HEK293 (cell line): ENCODE measurements around the gene WWOX.

Source experiments
- CTCF ChIA-PET: fragments of 350-600 bp; formaldehyde crosslinking; extraction: SDS; loops from one replicate; lab custom pipeline; 2021; ENCODE audit warnings: antibody characterized with exemption; lab: Yijun Ruan, JAX
- POLR2A ChIA-PET: fragments of 300-600 bp; formaldehyde crosslinking; extraction: SDS; loops from one replicate; lab custom pipeline; 2020; ENCODE audit warnings: antibody characterized with exemption, inconsistent platforms; lab: Yijun Ruan, JAX
- H3K27ac ChIP-seq: fragments of 200-500 bp; sonication (Bioruptor generic); 2 replicates; pipeline ENCODE4 v1.5.1; 2014; ENCODE audit warnings: low read depth, low read length, control low read depth, inconsistent platforms; ENCODE audit errors: extremely low read depth
- H3K36me3 ChIP-seq, 2 experiments: fragments of 200-500 bp in 1 of 2; sonication (Bioruptor generic) in 1 of 2; 1 replicate in 1 of 2; 2 replicates in 1 of 2; pipeline ENCODE4 v1.5.1; 2014 to 2017; ENCODE audit warnings: inconsistent platforms in 2 of 2, low read length in 2 of 2; ENCODE audit not compliant: control insufficient read depth in 2 of 2, insufficient read depth in 1 of 2
- H3K4me1 ChIP-seq: fragments of 200-500 bp; sonication (Bioruptor generic); 2 replicates; pipeline ENCODE4 v1.5.1; 2014; ENCODE audit warnings: mild to moderate bottlenecking, low read length, inconsistent platforms; ENCODE audit not compliant: control insufficient read depth, insufficient read depth
- H3K4me3 ChIP-seq: 2 replicates; pipeline ENCODE4 v1.5.1; 2011; ENCODE audit warnings: low read depth, mild to moderate bottlenecking, control low read depth, low read length, moderate library complexity
- H3K9me3 ChIP-seq: fragments of 200-500 bp; sonication (Bioruptor generic); 2 replicates; pipeline ENCODE4 v1.5.1; 2014; ENCODE audit warnings: low read depth, low read length, inconsistent platforms; ENCODE audit not compliant: control insufficient read depth, insufficient read depth
- CTCF ChIP-seq: fragments of 450-650 bp; formaldehyde crosslinking; IDR thresholded peaks from 2 replicates; pipeline ENCODE4 v1.5.1; 2016; ENCODE audit warnings: missing biosample characterization, missing genetic modification characterization
- ELK4 ChIP-seq: IDR thresholded peaks from 2 replicates; pipeline ENCODE4 v1.6.1; 2011; ENCODE audit warnings: mild to moderate bottlenecking, low read depth, low read length, borderline replicate concordance
- PBX3 ChIP-seq: sonication (generic); formaldehyde crosslinking; IDR thresholded peaks from 2 replicates; pipeline ENCODE4 v1.8.1; 2022; ENCODE audit warnings: mild to moderate bottlenecking, moderate library complexity, missing genetic modification reagents
- SETDB1 ChIP-seq: IDR thresholded peaks from one replicate; pipeline ENCODE4 v1.6.1; 2017; ENCODE audit warnings: mild to moderate bottlenecking, low read length, moderate library complexity, mixed read lengths; ENCODE audit not compliant: insufficient read length
- TCF7L2 ChIP-seq: IDR thresholded peaks from 2 replicates; pipeline ENCODE4 v1.6.1; 2011; ENCODE audit warnings: low read depth, mild to moderate bottlenecking, inconsistent platforms, low read length, moderate library complexity, borderline replicate concordance
- TSHZ1 ChIP-seq: fragments of 450-650 bp; formaldehyde crosslinking; IDR thresholded peaks from 2 replicates; pipeline ENCODE4 v1.5.1; 2016; ENCODE audit warnings: missing biosample characterization, missing genetic modification characterization, borderline replicate concordance
- ZBTB17 ChIP-seq: fragments of 450-650 bp; formaldehyde crosslinking; IDR thresholded peaks from 2 replicates; pipeline ENCODE4 v1.5.1; 2016; ENCODE audit warnings: missing biosample characterization, missing genetic modification characterization
- ZNF133 ChIP-seq: fragments of 450-650 bp; formaldehyde crosslinking; IDR thresholded peaks from 2 replicates; pipeline ENCODE4 v1.5.1; 2016; ENCODE audit warnings: missing biosample characterization, missing genetic modification characterization
- ZNF169 ChIP-seq: fragments of 450-650 bp; formaldehyde crosslinking; IDR thresholded peaks from 2 replicates; pipeline ENCODE4 v1.5.1; 2016; ENCODE audit warnings: missing biosample characterization, missing genetic modification characterization
- ZNF184 ChIP-seq: fragments of 450-650 bp; IDR thresholded peaks from 2 replicates; pipeline ENCODE4 v1.5.1; 2018; ENCODE audit warnings: missing biosample characterization, mild to moderate bottlenecking, missing genetic modification characterization
- ZNF223 ChIP-seq: fragments of 450-650 bp; formaldehyde crosslinking; IDR thresholded peaks from 2 replicates; pipeline ENCODE4 v1.5.1; 2016; ENCODE audit warnings: missing biosample characterization, missing genetic modification characterization
- ZNF248 ChIP-seq: fragments of 450-650 bp; formaldehyde crosslinking; IDR thresholded peaks from 2 replicates; pipeline ENCODE4 v1.5.1; 2017; ENCODE audit warnings: missing biosample characterization, missing genetic modification characterization
- ZNF311 ChIP-seq: fragments of 450-650 bp; formaldehyde crosslinking; IDR thresholded peaks from 2 replicates; pipeline ENCODE4 v1.5.1; 2017; ENCODE audit warnings: missing biosample characterization, missing genetic modification characterization, borderline replicate concordance
- ZNF350 ChIP-seq: fragments of 450-650 bp; formaldehyde crosslinking; IDR thresholded peaks from 2 replicates; pipeline ENCODE4 v1.5.0; 2017; ENCODE audit warnings: missing biosample characterization, mild to moderate bottlenecking, missing genetic modification characterization
- ZNF394 ChIP-seq: fragments of 450-650 bp; formaldehyde crosslinking; IDR thresholded peaks from 2 replicates; pipeline ENCODE4 v1.5.1; 2016; ENCODE audit warnings: missing biosample characterization, missing genetic modification characterization, mild to moderate bottlenecking, moderate library complexity, borderline replicate concordance
- ZNF416 ChIP-seq: fragments of 450-650 bp; formaldehyde crosslinking; IDR thresholded peaks from 2 replicates; pipeline ENCODE4 v1.5.1; 2016; ENCODE audit warnings: missing biosample characterization, missing genetic modification characterization
- ZNF621 ChIP-seq: fragments of 450-650 bp; formaldehyde crosslinking; IDR thresholded peaks from 2 replicates; pipeline ENCODE4 v1.5.1; 2017; ENCODE audit warnings: missing biosample characterization, missing genetic modification characterization
- ZNF664 ChIP-seq: fragments of 450-650 bp; formaldehyde crosslinking; IDR thresholded peaks from 2 replicates; pipeline ENCODE4 v1.5.1; 2016; ENCODE audit warnings: missing biosample characterization, missing genetic modification characterization
- ZSCAN18 ChIP-seq: fragments of 450-650 bp; formaldehyde crosslinking; IDR thresholded peaks from 2 replicates; pipeline ENCODE4 v1.5.1; 2016; ENCODE audit warnings: missing biosample characterization, missing genetic modification characterization
- ZSCAN23 ChIP-seq: fragments of 450-650 bp; formaldehyde crosslinking; IDR thresholded peaks from 2 replicates; pipeline ENCODE4 v1.5.1; 2016; ENCODE audit warnings: missing biosample characterization, missing genetic modification characterization

The WWOX gene

GRCh38 chr16:78746718-78747117 is 647.3 kb downstream of the WWOX start:
- POLR2A ChIA-PET, result no interaction called here
- no peak for TF ChIP-seq ZNF223 (tag by site-specific recombination)
- no peak for TF ChIP-seq ZNF621 (tag by site-specific recombination)
- TF ChIP-seq ZNF169, result no peak
- TF ChIP-seq ZNF311 (tag by site-specific recombination), result no peak
- no peak for TF ChIP-seq ZNF248 (tag by site-specific recombination)
- no peak for TF ChIP-seq CTCF (tag by site-specific recombination)
- no peak for TF ChIP-seq TCF7L2
- no peak for TF ChIP-seq TSHZ1 (tag by site-specific recombination)
- TF ChIP-seq ZNF416 (tag by site-specific recombination), result no peak
- no peak for TF ChIP-seq ZSCAN18 (tag by site-specific recombination)
- no peak for TF ChIP-seq ZNF133 (tag by site-specific recombination)
- no peak for TF ChIP-seq SETDB1
- TF ChIP-seq ZNF184, result no peak
- TF ChIP-seq PBX3 (CRISPR knock-in tag), result no peak
- TF ChIP-seq ZNF664 (tag by site-specific recombination), result no peak
- no peak for TF ChIP-seq ZSCAN23 (tag by site-specific recombination)
- no peak for TF ChIP-seq ELK4
- TF ChIP-seq ZNF394 (tag by site-specific recombination), result no peak
- no peak for TF ChIP-seq ZBTB17 (tag by site-specific recombination)
- no peak for TF ChIP-seq ZNF350 (tag by site-specific recombination)
- Histone ChIP-seq H3K4me1 (peaks cover 17% of the 10 kb centered on the region), H3K27ac (no peak overlapping the region), H3K9me3 (no peaks in the 10 kb centered on the region), H3K4me3 (no peak overlapping the region), H3K36me3 (no peaks in the 10 kb centered on the region)
- CTCF ChIA-PET, result no interaction called here
